ENCODE measurements around the gene CFAP92.

Gene CFAP92

DNA sequence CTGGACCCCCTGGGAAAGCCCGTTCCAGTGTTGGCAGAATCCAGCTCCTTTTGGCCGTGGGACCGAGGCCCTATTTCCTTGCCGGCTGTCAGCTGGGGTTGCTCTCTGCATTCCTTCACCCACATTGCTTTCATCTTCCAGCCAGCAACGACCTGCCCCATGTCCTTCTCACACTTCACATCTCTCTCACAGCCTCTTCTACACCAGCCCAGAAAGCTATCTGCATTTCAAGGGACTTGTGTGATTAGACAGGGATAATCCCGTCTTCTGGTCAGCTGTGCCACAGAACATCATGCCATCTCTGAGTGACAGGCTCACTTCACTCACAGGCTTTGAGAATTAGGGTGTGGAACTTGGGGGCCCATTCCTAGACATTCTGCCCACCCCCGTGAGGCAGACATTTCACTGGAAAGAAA is 23.6 kb upstream of the CFAP92 start:
- no peaks in the 10 kb centered on the region for H3K27me3 ChIP-seq (ENCODE audit: control insufficient read depth, insufficient read depth, low read length)
- no peaks in the 10 kb centered on the region for H3K9me3 ChIP-seq (ENCODE audit: control insufficient read depth, insufficient read depth, low read length)
- H3K36me3 ChIP-seq (ENCODE audit: control insufficient read depth, insufficient read depth, low read length): no peaks in the 10 kb centered on the region
- no peak overlapping the region for H3K4me3 ChIP-seq (ENCODE audit: low read length)
- H3K27ac ChIP-seq (ENCODE audit: low read length): no peak overlapping the region
- no CpG with 5 or more reads among the region's 7 CpGs for WGBS (ENCODE audit: insufficient coverage, insufficient read length)
- no peak for DNase-seq (ENCODE audit: low read depth, low spot score)
- no peaks in the 10 kb centered on the region for H3K4me1 ChIP-seq (ENCODE audit: control insufficient read depth, insufficient read depth, low read length)

DNA sequence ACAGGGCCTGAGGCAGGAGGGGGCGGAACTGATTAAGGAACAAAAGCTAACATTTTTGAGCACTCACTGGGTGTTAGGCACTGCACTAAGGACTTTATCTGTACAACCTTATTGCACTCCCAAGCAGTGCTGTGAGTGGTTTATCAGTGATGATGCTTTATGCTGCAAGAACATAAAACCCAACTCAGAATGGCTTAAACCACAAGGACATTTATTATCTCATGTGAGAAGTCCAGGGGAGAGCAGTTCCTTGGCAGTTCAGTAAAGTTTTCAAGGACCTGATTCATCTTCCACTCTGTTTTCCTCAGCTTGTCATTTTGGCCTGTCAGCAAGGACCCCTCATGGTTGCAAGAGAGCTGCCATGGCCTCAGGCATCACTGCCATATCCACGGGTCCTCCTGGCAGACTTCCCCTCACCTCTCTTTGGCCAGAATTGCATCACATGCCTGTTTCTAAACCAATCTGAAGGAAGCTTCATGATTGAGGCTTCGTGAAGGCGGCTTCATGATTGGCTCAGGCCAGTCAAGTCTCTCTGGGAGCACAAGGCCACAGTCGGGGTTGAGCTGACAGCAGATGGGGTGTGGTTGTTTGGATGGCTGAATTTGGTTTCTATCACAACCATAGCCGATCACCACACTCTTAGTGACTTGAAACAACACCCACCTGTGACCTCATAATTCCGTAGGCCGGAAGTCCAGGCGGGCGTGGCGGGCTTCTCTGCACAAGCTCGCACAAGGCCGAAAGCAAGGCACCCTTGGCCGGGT is 23.0 kb upstream of the CFAP92 start:
- no peak for DNase-seq (ENCODE audit: low read depth, low spot score)
- no peaks in the 10 kb centered on the region for H3K9me3 ChIP-seq (ENCODE audit: control insufficient read depth, insufficient read depth, low read length)
- H3K4me3 ChIP-seq (ENCODE audit: low read length): no peak overlapping the region
- WGBS (ENCODE audit: insufficient coverage, insufficient read length): no CpG with 5 or more reads among the region's 14 CpGs
- no peaks in the 10 kb centered on the region for H3K4me1 ChIP-seq (ENCODE audit: control insufficient read depth, insufficient read depth, low read length)
- H3K36me3 ChIP-seq (ENCODE audit: control insufficient read depth, insufficient read depth, low read length): no peaks in the 10 kb centered on the region
- no peaks in the 10 kb centered on the region for H3K27me3 ChIP-seq (ENCODE audit: control insufficient read depth, insufficient read depth, low read length)
- no peak overlapping the region for H3K27ac ChIP-seq (ENCODE audit: low read length)

- Histone ChIP-seq H3K4me3 (ENCODE audit: low read length) (no peak overlapping the region), H3K36me3 (ENCODE audit: control insufficient read depth, insufficient read depth, low read length) (no peaks in the 10 kb centered on the region), H3K27me3 (ENCODE audit: control insufficient read depth, insufficient read depth, low read length) (no peaks in the 10 kb centered on the region), H3K27ac (ENCODE audit: low read length) (no peak overlapping the region), H3K9me3 (ENCODE audit: control insufficient read depth, insufficient read depth, low read length) (no peaks in the 10 kb centered on the region), H3K4me1 (ENCODE audit: control insufficient read depth, insufficient read depth, low read length) (no peaks in the 10 kb centered on the region)
- WGBS (ENCODE audit: insufficient coverage, insufficient read length): no CpG with 5 or more reads among the region's 6 CpGs
- DNase-seq (ENCODE audit: low read depth, low spot score): no peak
Measured at GRCh38 chr3:129016356-129016719, 22.5 kb upstream of the CFAP92 start.

- DNase-seq (ENCODE audit: low read depth, low spot score): no peak
- Histone ChIP-seq H3K4me3 (ENCODE audit: low read length) (no peak overlapping the region), H3K9me3 (ENCODE audit: control insufficient read depth, insufficient read depth, low read length) (no peaks in the 10 kb centered on the region), H3K27me3 (ENCODE audit: control insufficient read depth, insufficient read depth, low read length) (no peaks in the 10 kb centered on the region), H3K4me1 (ENCODE audit: control insufficient read depth, insufficient read depth, low read length) (no peaks in the 10 kb centered on the region), H3K27ac (ENCODE audit: low read length) (no peak overlapping the region), H3K36me3 (ENCODE audit: control insufficient read depth, insufficient read depth, low read length) (no peaks in the 10 kb centered on the region)
- no CpG with 5 or more reads among the region's 19 CpGs for WGBS (ENCODE audit: insufficient coverage, insufficient read length)
Measured at GRCh38 chr3:129015388-129016105, 21.7 kb upstream of the CFAP92 start.

DNA sequence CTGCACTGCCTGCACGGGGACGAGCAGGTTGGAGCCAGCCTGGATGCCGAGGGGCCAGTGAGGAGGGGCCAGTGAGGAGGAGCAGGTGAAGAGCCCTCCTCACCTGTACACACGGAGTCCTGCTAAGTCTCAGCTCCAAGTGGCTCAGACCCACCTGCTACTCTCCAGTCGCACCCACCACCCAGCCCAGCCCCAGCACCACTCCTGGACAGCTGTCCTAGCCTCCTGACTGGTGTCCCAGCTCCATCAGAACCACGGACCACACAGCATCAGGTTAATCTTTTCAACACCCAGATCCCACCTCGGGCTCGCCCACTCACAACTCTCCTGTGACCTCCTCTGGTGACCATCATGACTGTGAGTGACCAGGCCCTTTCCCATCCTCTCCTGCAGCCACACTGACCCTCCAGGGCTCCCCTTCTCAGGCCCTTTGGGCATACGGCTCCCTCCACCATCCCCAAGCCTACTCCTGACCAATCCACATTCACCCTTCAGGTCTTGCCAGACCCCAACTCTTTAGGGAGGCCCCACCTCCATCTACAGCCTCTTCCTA is 21.0 kb upstream of the CFAP92 start:
- no peak overlapping the region for H3K27ac ChIP-seq (ENCODE audit: low read length)

GRCh38 chr3:129014148-129014547 is 20.3 kb upstream of the CFAP92 start:
- Histone ChIP-seq H3K9me3 (ENCODE audit: control insufficient read depth, insufficient read depth, low read length) (no peaks in the 10 kb centered on the region), H3K27me3 (ENCODE audit: control insufficient read depth, insufficient read depth, low read length) (no peaks in the 10 kb centered on the region), H3K4me1 (ENCODE audit: control insufficient read depth, insufficient read depth, low read length) (no peaks in the 10 kb centered on the region), H3K36me3 (ENCODE audit: control insufficient read depth, insufficient read depth, low read length) (no peaks in the 10 kb centered on the region), H3K4me3 (ENCODE audit: low read length) (no peak overlapping the region), H3K27ac (ENCODE audit: low read length) (no peak overlapping the region)
- no CpG with 5 or more reads among the region's 13 CpGs for WGBS (ENCODE audit: insufficient coverage, insufficient read length)
- DNase-seq (ENCODE audit: low read depth, low spot score): no peak

More for the DNA sequence above, 21.0 kb upstream of the CFAP92 start:
- WGBS (ENCODE audit: insufficient coverage, insufficient read length): no CpG with 5 or more reads among the region's 9 CpGs
- no peaks in the 10 kb centered on the region for H3K9me3 ChIP-seq (ENCODE audit: control insufficient read depth, insufficient read depth, low read length)
- no peak overlapping the region for H3K4me3 ChIP-seq (ENCODE audit: low read length)
- H3K27me3 ChIP-seq (ENCODE audit: control insufficient read depth, insufficient read depth, low read length): no peaks in the 10 kb centered on the region
- H3K4me1 ChIP-seq (ENCODE audit: control insufficient read depth, insufficient read depth, low read length): no peaks in the 10 kb centered on the region
- no peak for DNase-seq (ENCODE audit: low read depth, low spot score)
- H3K36me3 ChIP-seq (ENCODE audit: control insufficient read depth, insufficient read depth, low read length): no peaks in the 10 kb centered on the region

DNA sequence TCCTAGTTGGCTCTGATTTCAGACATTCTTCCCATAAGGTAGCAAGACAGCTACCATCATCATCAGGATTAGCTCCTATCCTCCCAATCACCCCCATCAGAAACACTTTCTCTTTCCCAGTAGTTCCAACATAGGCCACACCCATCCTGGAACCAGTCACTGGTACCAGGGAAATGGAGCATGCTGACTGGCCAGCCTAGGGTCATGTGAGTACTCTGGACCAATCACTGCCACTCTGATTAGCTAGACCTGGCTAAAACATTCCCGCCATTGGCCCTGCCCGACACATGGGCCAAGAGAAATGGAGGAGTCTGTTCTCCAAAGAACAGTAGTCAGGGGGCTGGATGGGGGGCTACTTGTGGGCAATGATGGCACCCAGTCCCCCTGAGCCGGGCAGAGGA is 19.6 kb upstream of the CFAP92 start:
- Histone ChIP-seq H3K4me3 (ENCODE audit: low read length) (no peak overlapping the region), H3K9me3 (ENCODE audit: control insufficient read depth, insufficient read depth, low read length) (no peaks in the 10 kb centered on the region), H3K27ac (ENCODE audit: low read length) (no peak overlapping the region), H3K4me1 (ENCODE audit: control insufficient read depth, insufficient read depth, low read length) (no peaks in the 10 kb centered on the region), H3K27me3 (ENCODE audit: control insufficient read depth, insufficient read depth, low read length) (no peaks in the 10 kb centered on the region), H3K36me3 (ENCODE audit: control insufficient read depth, insufficient read depth, low read length) (no peaks in the 10 kb centered on the region)
- WGBS (ENCODE audit: insufficient coverage, insufficient read length): no CpG with 5 or more reads among the region's 3 CpGs
- DNase-seq (ENCODE audit: low read depth, low spot score): no peak

DNA sequence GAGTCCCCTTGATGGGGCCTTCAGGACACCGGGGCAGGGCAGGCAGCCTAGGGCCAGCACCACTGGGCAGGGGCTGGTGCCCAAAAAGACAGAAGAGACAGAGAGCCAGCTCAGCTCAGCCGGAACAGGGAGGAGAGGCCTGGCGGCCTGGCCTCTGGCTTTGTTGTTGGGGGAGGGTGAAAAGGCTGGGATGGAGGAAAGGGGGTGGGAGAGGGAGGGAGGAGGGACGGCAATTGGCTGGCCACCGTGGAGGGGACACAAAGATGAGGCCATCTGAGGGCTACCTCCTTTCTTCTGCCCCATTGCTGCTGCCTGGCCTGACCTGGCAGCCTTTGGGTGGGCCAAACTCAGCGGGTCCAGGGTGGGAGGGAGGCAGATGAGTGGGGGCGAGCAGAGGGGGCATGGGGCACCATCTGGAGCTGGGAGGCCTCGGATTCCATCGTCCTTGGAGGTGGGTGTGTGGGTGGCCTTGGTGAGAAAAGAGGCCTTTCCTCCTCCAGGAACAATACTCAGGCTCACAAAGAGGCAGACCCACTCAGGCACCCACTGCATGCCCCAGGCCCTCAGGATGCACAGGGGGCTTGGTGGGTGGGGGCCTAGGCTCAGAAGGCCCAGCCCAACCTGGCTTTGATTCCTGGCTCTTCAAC is 16.6 kb upstream of the CFAP92 start:
- Histone ChIP-seq H3K4me3 (ENCODE audit: low read length) (no peak overlapping the region), H3K4me1 (ENCODE audit: control insufficient read depth, insufficient read depth, low read length) (no peaks in the 10 kb centered on the region), H3K27me3 (ENCODE audit: control insufficient read depth, insufficient read depth, low read length) (no peaks in the 10 kb centered on the region), H3K27ac (ENCODE audit: low read length) (no peak overlapping the region), H3K9me3 (ENCODE audit: control insufficient read depth, insufficient read depth, low read length) (no peaks in the 10 kb centered on the region), H3K36me3 (ENCODE audit: control insufficient read depth, insufficient read depth, low read length) (no peaks in the 10 kb centered on the region)
- DNase-seq (ENCODE audit: low read depth, low spot score): no peak
- no CpG with 5 or more reads among the region's 9 CpGs for WGBS (ENCODE audit: insufficient coverage, insufficient read length)

GRCh38 chr3:129009266-129009665 is 15.4 kb upstream of the CFAP92 start:
- Histone ChIP-seq H3K4me1 (ENCODE audit: control insufficient read depth, insufficient read depth, low read length) (no peaks in the 10 kb centered on the region), H3K36me3 (ENCODE audit: control insufficient read depth, insufficient read depth, low read length) (no peaks in the 10 kb centered on the region), H3K27me3 (ENCODE audit: control insufficient read depth, insufficient read depth, low read length) (peaks cover 7% of the 10 kb centered on the region; the same call in 1 of the 2 replicates), H3K9me3 (ENCODE audit: control insufficient read depth, insufficient read depth, low read length) (no peaks in the 10 kb centered on the region), H3K27ac (ENCODE audit: low read length) (no peak overlapping the region), H3K4me3 (ENCODE audit: low read length) (no peak overlapping the region)
- no CpG with 5 or more reads among the region's 2 CpGs for WGBS (ENCODE audit: insufficient coverage, insufficient read length)
- DNase-seq (ENCODE audit: low read depth, low spot score): no peak

- Histone ChIP-seq H3K36me3 (ENCODE audit: control insufficient read depth, insufficient read depth, low read length) (no peaks in the 10 kb centered on the region), H3K9me3 (ENCODE audit: control insufficient read depth, insufficient read depth, low read length) (no peaks in the 10 kb centered on the region)
Measured at GRCh38 chr3:129007792-129008191, 13.9 kb upstream of the CFAP92 start.

More at GRCh38 chr3:129007792-129008191, 13.9 kb upstream of the CFAP92 start:
- no peak overlapping the region for H3K4me3 ChIP-seq (ENCODE audit: low read length)
- no peaks in the 10 kb centered on the region for H3K4me1 ChIP-seq (ENCODE audit: control insufficient read depth, insufficient read depth, low read length)
- DNase-seq (ENCODE audit: low read depth, low spot score): no peak
- peaks cover 19% of the 10 kb centered on the region for H3K27me3 ChIP-seq (ENCODE audit: control insufficient read depth, insufficient read depth, low read length)
- no CpG with 5 or more reads among the region's 2 CpGs for WGBS (ENCODE audit: insufficient coverage, insufficient read length)
- no peak overlapping the region for H3K27ac ChIP-seq (ENCODE audit: low read length)

Data from iPS DF 6.9 (cell line).